ENCODE data around the gene SLC39A3. TPM values are rescaled to one million over a fixed set of nuclear protein-coding genes. Genes with fewer than 3 reads are reported as not detected.

The SLC39A3 gene
- total and polyA plus RNA-seq, 10 of the 15 experiments (the other 5 are each of a cell fraction or from before 2014, with no cell fraction given): 0.63 to 67.1 (median 51.2) TPM

DNA sequence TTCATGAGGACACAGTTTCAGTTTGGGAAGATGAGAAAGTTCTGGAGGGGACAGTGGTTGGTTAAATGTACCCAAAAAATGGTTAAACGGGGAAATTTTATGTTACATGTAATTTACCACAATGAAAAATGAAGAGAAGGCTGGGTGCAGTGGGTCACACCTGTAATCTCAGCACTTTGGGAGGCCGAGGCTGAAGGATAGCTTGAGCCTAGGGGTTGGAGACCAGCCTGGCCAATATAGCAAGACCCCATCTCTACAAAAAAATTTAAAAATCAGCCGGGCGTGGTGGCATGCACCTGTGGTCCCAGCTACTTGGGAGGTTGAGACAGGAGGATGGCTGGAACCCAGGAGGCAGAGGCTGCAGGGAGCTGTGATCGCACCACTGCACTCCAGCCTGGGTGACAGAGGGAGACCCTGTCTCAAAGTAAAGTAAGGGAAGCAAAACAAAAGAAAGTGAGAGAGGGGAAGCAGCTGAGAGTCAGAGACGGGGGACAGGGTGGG lies 54.6 kb downstream of the SLC39A3 start:
- H3K4me2 ChIP-seq (ENCODE audit: control insufficient read depth, insufficient read depth): no peak overlapping the region
- no peak overlapping the region for H3K27ac ChIP-seq (ENCODE audit: control insufficient read depth, insufficient read depth)
- in situ Hi-C loops (cut with MboI): no loop called here
- ChIA-PET POLR2A (no interaction called here), RAD21 (ENCODE audit: unreplicated experiment) (no interaction called here), SMC1A (ENCODE audit: uncharacterized antibody, unreplicated experiment) (no interaction called here), CTCF (interaction anchor here (1.0 kb wide), 1 partner anchor 14 kb away, joined by 3 read pairs; no protein-coding TSS in a partner anchor)
- DNase-seq (ENCODE audit: low read depth, low spot score) (no peak), ATAC-seq (no peak), FAIRE-seq (no peak)
- H2AFZ ChIP-seq (ENCODE audit: control insufficient read depth, low read depth, low read length): no peak overlapping the region
- H3K36me3 ChIP-seq (ENCODE audit: control insufficient read depth in 2 of 2, insufficient read depth in 2 of 2, low read length in 1 of 2): peaks cover 0 to 3% of the 10 kb centered on the region in 2 experiments; a peak in 1 of 4 replicates
- WGBS (ENCODE audit: insufficient coverage, insufficient replicate concordance, low lambda C conversion rate, missing lambda C conversion rate): 90% methylated on average over 6 of the region's 6 CpGs
- no peaks in the 10 kb centered on the region for H3K27me3 ChIP-seq (replicated peaks in 1 of 2; ENCODE audit: control insufficient read depth in 2 of 2, insufficient read depth in 2 of 2, low read length in 1 of 2)
- no peak for TF ChIP-seq BACH1 (IDR thresholded peaks at IDR 0.05; ENCODE audit: borderline replicate concordance)
- TF ChIP-seq SIX5 (IDR thresholded peaks at IDR 0.05; ENCODE audit: low read depth, low read length, severe bottlenecking): no peak
- no peak for TF ChIP-seq PRDM15 (CRISPR knock-in tag; IDR thresholded peaks at IDR 0.05)
- no peak for TF ChIP-seq TCF12 (IDR thresholded peaks at IDR 0.05; ENCODE audit: low read depth, low read length)
- TF ChIP-seq KDM1A (IDR thresholded peaks at IDR 0.05; ENCODE audit: borderline replicate concordance): no peak
- no peak for TF ChIP-seq KLF5 (IDR thresholded peaks at IDR 0.05; ENCODE audit: partially characterized antibody)
- TF ChIP-seq NBN (IDR thresholded peaks at IDR 0.05): no peak
- no peak for TF ChIP-seq BCL3 (IDR thresholded peaks at IDR 0.05; ENCODE audit: borderline replicate concordance, insufficient read depth, low read depth, low read length, poor library complexity, severe bottlenecking)
- no peak for TF ChIP-seq TBL1XR1 (IDR thresholded peaks at IDR 0.05; ENCODE audit: low read depth, low read length)
- no peak for TF ChIP-seq ZNF274 (IDR thresholded peaks at IDR 0.05; ENCODE audit: insufficient read depth, insufficient read length)
- no peak for TF ChIP-seq RELB (IDR thresholded peaks at IDR 0.05; ENCODE audit: low read depth)
- no peak for TF ChIP-seq IKZF2 (IDR thresholded peaks at IDR 0.05)
- TF ChIP-seq NFXL1 (IDR thresholded peaks at IDR 0.05; ENCODE audit: borderline replicate concordance): no peak
- no peak for TF ChIP-seq TCF7 (IDR thresholded peaks at IDR 0.05; ENCODE audit: borderline replicate concordance)
- no peak for TF ChIP-seq SMARCA5 (IDR thresholded peaks at IDR 0.05)
- TF ChIP-seq SMAD1 (IDR thresholded peaks at IDR 0.05; ENCODE audit: low read depth, partially characterized antibody): no peak
- TF ChIP-seq BCL11A (IDR thresholded peaks at IDR 0.05; ENCODE audit: low read depth, low read length): no peak
- H3K79me2 ChIP-seq (ENCODE audit: control insufficient read depth, insufficient read depth, low read length): peaks cover 2% of the 10 kb centered on the region
- H4K20me1 ChIP-seq (ENCODE audit: control insufficient read depth, insufficient read depth): no peaks in the 10 kb centered on the region
- no TSS peak for BruUV-seq (replicated peaks)
- intact Hi-C loops (cut with micrococcal nuclease; ENCODE audit: unreplicated experiment): no loop called here
- H3K4me1 ChIP-seq (ENCODE audit: control insufficient read depth, insufficient read depth, low read length): peaks cover 21% of the 10 kb centered on the region
- H3K9ac ChIP-seq (ENCODE audit: control insufficient read depth, insufficient read depth, low read length): no peak overlapping the region
- peaks cover 2% of the 10 kb centered on the region; the same call in 2 of the 3 replicates for H3K9me3 ChIP-seq (replicated peaks; ENCODE audit: control insufficient read depth, insufficient read depth, low read length)
- no peak overlapping the region for H3K4me3 ChIP-seq

Data from GM12878 (cell line).